Omental fat pad (tissue), 4 donors: Measurements from ENCODE around the gene NAPA. TPM values are rescaled to one million over a fixed set of nuclear protein-coding genes. Genes with fewer than 3 reads are reported as not detected.

Experiments used
- ATAC-seq: fragments of 150-250 bp; one replicate; pipeline ENCODE4 v1.9.1; 2016; ENCODE audit warnings: mild to moderate bottlenecking, moderate library complexity; ENCODE audit not compliant: low FRiP score
- DNase-seq: peaks from one replicate; pipeline ENCODE4 v3.0.0-alpha.2; 2019; ENCODE audit warnings: low spot score
- CTCF ChIP-seq, 3 donors: fragments of 450-650 bp; IDR thresholded peaks; one replicate each; pipeline ENCODE4 v1.5.1; 2016 to 2017; ENCODE audit warnings: antibody characterized with exemption in 3 of 3, mild to moderate bottlenecking in 3 of 3, moderate library complexity in 2 of 3
- total RNA-seq, 4 donors: library from RNA; depleted of rRNA; stranded (reverse); fragments of >200 nt; gene quantifications; one replicate each; pipeline ENCODE4 v1.1.0, GENCODE V29; 2016

The NAPA gene
- total RNA-seq, 4 donors from 2014 or later, result 77.5 to 83.6 (median 81.0) TPM

- ATAC-seq (no peak), DNase-seq (no peak)
- no peak for TF ChIP-seq CTCF (IDR thresholded peaks at IDR 0.05)
These were observed 76.1 kb downstream of the NAPA start for GRCh38 chr19:47438793-47439220.

Other genes starting within 250 kb of the NAPA start
- gene INAFM1, start 240.2 kb downstream of the NAPA start, total RNA-seq, result 1 to 10 TPM; 3.3 to 8.2 (median 5.7) TPM
- gene C5AR1, start 205.2 kb downstream of the NAPA start, total RNA-seq, result 10 to 100 TPM; 26.5 to 94.0 (median 60.7) TPM
- 10 to 100 TPM in 3 of 4 donors, 1 to 10 TPM in 1; 5.4 to 16.9 (median 12.9) TPM for gene C5AR2, start 182.9 kb downstream of the NAPA start, total RNA-seq
- gene DHX34, start 165.7 kb downstream of the NAPA start, total RNA-seq, result 10 to 100 TPM in 3 of 4 donors, 1 to 10 TPM in 1; 9.5 to 22.2 (median 14.7) TPM
- 10 to 100 TPM in 2 of 4 donors, 1 to 10 TPM in 2; 7.3 to 17.2 (median 11.6) TPM for gene MEIS3, start 95.5 kb downstream of the NAPA start, total RNA-seq
- 1 to 10 TPM in 1 of 4 donors, under 1 TPM in 2, not detected in 1; 0.19 to 1.4 (median 0.47) TPM for gene SLC8A2, start 43.2 kb downstream of the NAPA start, total RNA-seq
- 1 to 10 TPM; 4.4 to 7.6 (median 5.5) TPM for gene KPTN, start 30.8 kb downstream of the NAPA start, total RNA-seq
- 1 to 10 TPM in 1 of 4 donors, under 1 TPM in 3; 0.37 to 1.2 (median 0.46) TPM for gene ZNF541, start 58.1 kb upstream of the NAPA start, total RNA-seq
- gene BICRA, start 94.1 kb upstream of the NAPA start, total RNA-seq, result 10 to 100 TPM in 1 of 4 donors, 1 to 10 TPM in 3; 3.2 to 20.3 (median 6.8) TPM
- 100 to 1,000 TPM in 3 of 4 donors, 10 to 100 TPM in 1; 93.5 to 184 (median 124) TPM for gene EHD2, start 198.4 kb upstream of the NAPA start, total RNA-seq
- gene NOP53, start 230.5 kb upstream of the NAPA start, total RNA-seq, result 100 to 1,000 TPM; 212 to 267 (median 232) TPM